ENCODE results near the gene PLPP6.
A peak's percentile ranks its signal among the peaks of the same experiment; 100 is the strongest.

Gene PLPP6

GRCh38 chr9:4620057-4620765, 41.9 kb upstream of the PLPP6 start:
- TF ChIP-seq CTCF (IDR thresholded peaks at IDR 0.05; ENCODE audit: low read length, missing control alignments) = no peak
- DNase-seq (ENCODE audit: low read depth) = no peak
- H3K4me3 ChIP-seq (replicated peaks; ENCODE audit: low read depth, low read length) = no peak overlapping the region

GRCh38 chr9:4620881-4621555, 41.1 kb upstream of the PLPP6 start:
- H3K4me3 ChIP-seq (replicated peaks; ENCODE audit: low read depth, low read length) = no peak overlapping the region
- DNase-seq (ENCODE audit: low read depth) = peak; percentile 60
- TF ChIP-seq CTCF (IDR thresholded peaks at IDR 0.05; ENCODE audit: low read length, missing control alignments) = no peak

GRCh38 chr9:4622016-4622415, 40.1 kb upstream of the PLPP6 start:
- no peak for DNase-seq (ENCODE audit: low read depth)
- TF ChIP-seq CTCF (IDR thresholded peaks at IDR 0.05; ENCODE audit: low read length, missing control alignments) = no peak
- H3K4me3 ChIP-seq (replicated peaks; ENCODE audit: low read depth, low read length) = no peak overlapping the region

GRCh38 chr9:4630836-4631235, 31.3 kb upstream of the PLPP6 start:
- TF ChIP-seq CTCF (IDR thresholded peaks at IDR 0.05; ENCODE audit: low read length, missing control alignments) = no peak
- no peak for DNase-seq (ENCODE audit: low read depth)

GRCh38 chr9:4638968-4639367, 23.1 kb upstream of the PLPP6 start:
- H3K4me3 ChIP-seq (replicated peaks; ENCODE audit: low read depth, low read length) = no peak overlapping the region
- no peak for DNase-seq (ENCODE audit: low read depth)
- no peak for TF ChIP-seq CTCF (IDR thresholded peaks at IDR 0.05; ENCODE audit: low read length, missing control alignments)

More at GRCh38 chr9:4630836-4631235, 31.3 kb upstream of the PLPP6 start:
- H3K4me3 ChIP-seq (replicated peaks; ENCODE audit: low read depth, low read length) = no peak overlapping the region

- DNase-seq (ENCODE audit: low read depth) = no peak
- TF ChIP-seq CTCF (IDR thresholded peaks at IDR 0.05; ENCODE audit: low read length, missing control alignments) = no peak
- H3K4me3 ChIP-seq (replicated peaks; ENCODE audit: low read depth, low read length) = no peak overlapping the region
Measured at GRCh38 chr9:4639420-4639819, 22.7 kb upstream of the PLPP6 start.

Measured in fibroblast of pulmonary artery (primary cell).